Measurements from ENCODE around the gene ZNF649.

DNA sequence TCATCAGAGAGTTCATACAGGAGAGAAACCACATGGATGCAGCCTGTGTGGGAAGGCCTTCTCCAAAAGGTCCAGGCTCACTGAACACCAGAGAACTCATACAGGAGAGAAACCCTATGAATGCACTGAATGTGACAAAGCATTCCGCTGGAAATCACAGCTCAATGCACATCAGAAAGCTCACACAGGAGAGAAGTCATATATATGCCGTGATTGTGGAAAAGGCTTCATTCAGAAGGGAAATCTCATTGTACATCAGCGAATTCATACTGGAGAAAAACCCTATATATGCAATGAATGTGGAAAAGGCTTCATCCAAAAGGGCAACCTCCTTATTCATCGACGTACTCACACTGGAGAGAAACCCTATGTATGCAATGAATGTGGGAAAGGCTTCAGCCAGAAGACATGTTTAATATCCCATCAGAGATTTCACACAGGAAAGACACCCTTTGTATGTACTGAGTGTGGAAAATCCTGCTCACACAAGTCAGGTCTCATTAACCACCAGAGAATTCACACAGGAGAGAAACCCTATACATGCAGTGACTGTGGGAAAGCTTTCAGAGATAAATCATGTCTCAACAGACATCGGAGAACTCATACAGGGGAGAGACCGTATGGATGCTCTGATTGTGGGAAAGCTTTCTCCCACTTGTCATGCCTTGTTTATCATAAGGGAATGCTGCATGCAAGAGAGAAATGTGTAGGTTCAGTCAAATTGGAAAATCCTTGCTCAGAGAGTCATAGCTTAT, 40.2 kb upstream of the ZNF649 start:
- TF ChIP-seq POLR2A (IDR thresholded peaks at IDR 0.05; ENCODE audit: borderline replicate concordance, extremely low read depth, insufficient read depth, insufficient read length) (no peak), EZH2 (IDR thresholded peaks at IDR 0.05) (no peak), CEBPB (IDR thresholded peaks at IDR 0.05; ENCODE audit: low read depth) (no peak), POLR2AphosphoS5 (IDR thresholded peaks at IDR 0.05; ENCODE audit: low read depth, low read length) (no peak), FOSL1 (IDR thresholded peaks at IDR 0.05; ENCODE audit: low read depth) (no peak), TCF7L2 (IDR thresholded peaks at IDR 0.05; ENCODE audit: borderline replicate concordance, extremely low read depth, insufficient read depth, insufficient read length) (no peak), EZH2phosphoT487 (IDR thresholded peaks at IDR 0.05; ENCODE audit: borderline replicate concordance) (no peak)
- TF ChIP-seq, protein P1, sequence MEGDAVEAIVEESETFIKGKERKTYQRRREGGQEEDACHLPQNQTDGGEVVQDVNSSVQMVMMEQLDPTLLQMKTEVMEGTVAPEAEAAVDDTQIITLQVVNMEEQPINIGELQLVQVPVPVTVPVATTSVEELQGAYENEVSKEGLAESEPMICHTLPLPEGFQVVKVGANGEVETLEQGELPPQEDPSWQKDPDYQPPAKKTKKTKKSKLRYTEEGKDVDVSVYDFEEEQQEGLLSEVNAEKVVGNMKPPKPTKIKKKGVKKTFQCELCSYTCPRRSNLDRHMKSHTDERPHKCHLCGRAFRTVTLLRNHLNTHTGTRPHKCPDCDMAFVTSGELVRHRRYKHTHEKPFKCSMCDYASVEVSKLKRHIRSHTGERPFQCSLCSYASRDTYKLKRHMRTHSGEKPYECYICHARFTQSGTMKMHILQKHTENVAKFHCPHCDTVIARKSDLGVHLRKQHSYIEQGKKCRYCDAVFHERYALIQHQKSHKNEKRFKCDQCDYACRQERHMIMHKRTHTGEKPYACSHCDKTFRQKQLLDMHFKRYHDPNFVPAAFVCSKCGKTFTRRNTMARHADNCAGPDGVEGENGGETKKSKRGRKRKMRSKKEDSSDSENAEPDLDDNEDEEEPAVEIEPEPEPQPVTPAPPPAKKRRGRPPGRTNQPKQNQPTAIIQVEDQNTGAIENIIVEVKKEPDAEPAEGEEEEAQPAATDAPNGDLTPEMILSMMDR (IDR thresholded peaks at IDR 0.05 in 2 of 3, conservative IDR thresholded peaks at IDR 0.05 in 1 of 3; ENCODE audit: borderline replicate concordance in 1 of 3, insufficient read depth in 1 of 3, low read depth in 2 of 3, low read length in 2 of 3) = no peak
- TF ChIP-seq, protein P2, sequence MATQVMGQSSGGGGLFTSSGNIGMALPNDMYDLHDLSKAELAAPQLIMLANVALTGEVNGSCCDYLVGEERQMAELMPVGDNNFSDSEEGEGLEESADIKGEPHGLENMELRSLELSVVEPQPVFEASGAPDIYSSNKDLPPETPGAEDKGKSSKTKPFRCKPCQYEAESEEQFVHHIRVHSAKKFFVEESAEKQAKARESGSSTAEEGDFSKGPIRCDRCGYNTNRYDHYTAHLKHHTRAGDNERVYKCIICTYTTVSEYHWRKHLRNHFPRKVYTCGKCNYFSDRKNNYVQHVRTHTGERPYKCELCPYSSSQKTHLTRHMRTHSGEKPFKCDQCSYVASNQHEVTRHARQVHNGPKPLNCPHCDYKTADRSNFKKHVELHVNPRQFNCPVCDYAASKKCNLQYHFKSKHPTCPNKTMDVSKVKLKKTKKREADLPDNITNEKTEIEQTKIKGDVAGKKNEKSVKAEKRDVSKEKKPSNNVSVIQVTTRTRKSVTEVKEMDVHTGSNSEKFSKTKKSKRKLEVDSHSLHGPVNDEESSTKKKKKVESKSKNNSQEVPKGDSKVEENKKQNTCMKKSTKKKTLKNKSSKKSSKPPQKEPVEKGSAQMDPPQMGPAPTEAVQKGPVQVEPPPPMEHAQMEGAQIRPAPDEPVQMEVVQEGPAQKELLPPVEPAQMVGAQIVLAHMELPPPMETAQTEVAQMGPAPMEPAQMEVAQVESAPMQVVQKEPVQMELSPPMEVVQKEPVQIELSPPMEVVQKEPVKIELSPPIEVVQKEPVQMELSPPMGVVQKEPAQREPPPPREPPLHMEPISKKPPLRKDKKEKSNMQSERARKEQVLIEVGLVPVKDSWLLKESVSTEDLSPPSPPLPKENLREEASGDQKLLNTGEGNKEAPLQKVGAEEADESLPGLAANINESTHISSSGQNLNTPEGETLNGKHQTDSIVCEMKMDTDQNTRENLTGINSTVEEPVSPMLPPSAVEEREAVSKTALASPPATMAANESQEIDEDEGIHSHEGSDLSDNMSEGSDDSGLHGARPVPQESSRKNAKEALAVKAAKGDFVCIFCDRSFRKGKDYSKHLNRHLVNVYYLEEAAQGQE (IDR thresholded peaks at IDR 0.05; ENCODE audit: low read depth) = no peak

All from HCT116 (cell line).